Ovary (tissue), 3 donors: ENCODE measurements around the gene FAAP20.

Experiments used
- CTCF ChIP-seq, 3 donors: fragments of 450-650 bp in 2 of 3; fragments of 200-600 bp in 1 of 3; IDR thresholded peaks; one replicate each; pipeline versions ENCODE4 v1.5.1 to v1.8.0; 2016 to 2022; ENCODE audit warnings: antibody characterized with exemption in 3 of 3, mild to moderate bottlenecking in 1 of 3
- EP300 ChIP-seq: sonication (generic); formaldehyde crosslinking; IDR thresholded peaks from one replicate; pipeline ENCODE4 v1.6.1; 2017; ENCODE audit warnings: antibody characterized with exemption
- POLR2A ChIP-seq: fragments of 450-650 bp; IDR thresholded peaks from one replicate; pipeline ENCODE4 v1.6.1; 2017; ENCODE audit warnings: antibody characterized with exemption, mild to moderate bottlenecking, moderate library complexity
- donor health status: DM: no; HTN: no; CAD: no.

GRCh38 chr1:2187619-2188018 is 7.0 kb downstream of the FAAP20 start:
- TF ChIP-seq EP300 (no peak), CTCF (IDR thresholded peaks at IDR 0.05) (no peak), POLR2A (no peak)
